ENCODE measurements around the gene LCE1C. TPM values are rescaled to one million over a fixed set of nuclear protein-coding genes. Genes with fewer than 3 reads are reported as not detected.
A peak's percentile ranks its signal among the peaks of the same experiment; 100 is the strongest.

The LCE1C gene
- not detected in 2 replicates for total RNA-seq (2014; rRNA removed; shearing (Covaris generic))

GRCh38 chr1:152806576-152806975, at the start of gene LCE1C:
Gene LCE1C, minus strand, starts transcription at chr1:152806651. Its CDS starts 1,173 bp downstream, at chr1:152805478.
- no peaks in the 10 kb centered on the region for H3K36me3 ChIP-seq (replicated peaks; ENCODE audit: control insufficient read depth, insufficient read depth, low read length)
- DNase-seq: peak; percentile 3
- H3K27me3 ChIP-seq (ENCODE audit: control insufficient read depth, insufficient read depth, low read length): no peaks in the 10 kb centered on the region; the same call in 1 of the 2 replicates
- H3K4me3 ChIP-seq (ENCODE audit: insufficient read depth, low read depth, low read length): no peak within 1 kb of the TSS

DNA sequence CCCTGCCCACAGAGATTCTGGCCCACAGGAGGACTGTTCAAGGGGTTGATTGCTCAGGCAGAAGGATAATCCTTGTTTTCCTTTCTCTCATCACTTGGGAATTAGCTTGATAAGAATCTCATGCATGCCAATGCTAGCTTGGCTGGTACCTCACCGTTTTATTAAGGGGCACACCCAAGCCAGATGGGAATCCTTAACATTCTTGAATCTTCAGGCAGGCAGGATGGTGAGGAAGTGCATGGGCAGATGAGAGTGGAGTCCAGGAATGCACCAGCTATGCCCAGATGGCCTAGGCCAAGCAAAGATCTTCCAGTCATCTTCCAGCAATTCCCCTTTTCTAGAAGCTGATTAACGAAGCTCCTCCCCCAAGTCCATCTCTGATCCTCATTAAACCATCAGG, 49.2 kb upstream of the LCE1C start:
- no peak for DNase-seq
- H3K4me3 ChIP-seq (ENCODE audit: insufficient read depth, low read depth, low read length): no peak overlapping the region
- H3K27me3 ChIP-seq (ENCODE audit: control insufficient read depth, insufficient read depth, low read length): no peaks in the 10 kb centered on the region
- H3K36me3 ChIP-seq (replicated peaks; ENCODE audit: control insufficient read depth, insufficient read depth, low read length): no peaks in the 10 kb centered on the region

DNA sequence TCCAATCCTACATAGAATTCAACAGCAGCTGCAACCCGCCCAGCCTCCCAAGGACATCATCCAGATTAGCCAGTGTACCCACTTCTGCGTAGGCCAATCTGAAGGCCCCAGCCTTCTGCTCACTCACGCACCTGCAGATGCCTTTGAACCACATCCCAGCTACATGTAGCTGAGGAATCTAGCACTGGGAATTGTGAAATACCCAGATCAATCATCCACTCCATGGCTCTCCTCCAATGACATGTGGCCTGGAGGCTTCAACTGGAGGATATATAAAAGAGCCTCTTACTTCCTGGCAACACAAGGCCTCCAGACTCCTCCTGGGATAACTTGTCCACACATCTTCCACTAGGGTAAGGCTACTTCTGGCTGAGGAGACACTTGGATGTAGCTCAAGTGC, 36.1 kb upstream of the LCE1C start, which contains the start of gene LCE6A:
Gene LCE6A, plus strand, starts transcription at position 301 of the 400 bp plus-strand sequence. CDS start 665 bp downstream, outside the sequence.
- Histone ChIP-seq H3K36me3 (replicated peaks; ENCODE audit: control insufficient read depth, insufficient read depth, low read length) (no peaks in the 10 kb centered on the region), H3K4me3 (ENCODE audit: insufficient read depth, low read depth, low read length) (no peak within 1 kb of the TSS), H3K27me3 (ENCODE audit: control insufficient read depth, insufficient read depth, low read length) (no peaks in the 10 kb centered on the region)
- no peak for DNase-seq

- Histone ChIP-seq H3K36me3 (replicated peaks; ENCODE audit: control insufficient read depth, insufficient read depth, low read length) (no peaks in the 10 kb centered on the region), H3K27me3 (ENCODE audit: control insufficient read depth, insufficient read depth, low read length) (no peaks in the 10 kb centered on the region), H3K4me3 (ENCODE audit: insufficient read depth, low read depth, low read length) (no peak overlapping the region)
- no peak for DNase-seq
Measured at GRCh38 chr1:152836870-152837269, 30.4 kb upstream of the LCE1C start.

GRCh38 chr1:152827173-152827572, 20.7 kb upstream of the LCE1C start, which contains the start of gene LCE1A:
Gene LCE1A, plus strand, starts transcription at chr1:152827473. Its CDS starts 0 bp downstream, at chr1:152827473.
- no peak for DNase-seq
- Histone ChIP-seq H3K36me3 (replicated peaks; ENCODE audit: control insufficient read depth, insufficient read depth, low read length) (no peaks in the 10 kb centered on the region), H3K27me3 (ENCODE audit: control insufficient read depth, insufficient read depth, low read length) (no peaks in the 10 kb centered on the region), H3K4me3 (ENCODE audit: insufficient read depth, low read depth, low read length) (no peak within 1 kb of the TSS)

GRCh38 chr1:152824964-152825363, 18.5 kb upstream of the LCE1C start:
- H3K4me3 ChIP-seq (ENCODE audit: insufficient read depth, low read depth, low read length): no peak overlapping the region
- no peak for DNase-seq
- H3K27me3 ChIP-seq (ENCODE audit: control insufficient read depth, insufficient read depth, low read length): no peaks in the 10 kb centered on the region
- no peaks in the 10 kb centered on the region for H3K36me3 ChIP-seq (replicated peaks; ENCODE audit: control insufficient read depth, insufficient read depth, low read length)

DNA sequence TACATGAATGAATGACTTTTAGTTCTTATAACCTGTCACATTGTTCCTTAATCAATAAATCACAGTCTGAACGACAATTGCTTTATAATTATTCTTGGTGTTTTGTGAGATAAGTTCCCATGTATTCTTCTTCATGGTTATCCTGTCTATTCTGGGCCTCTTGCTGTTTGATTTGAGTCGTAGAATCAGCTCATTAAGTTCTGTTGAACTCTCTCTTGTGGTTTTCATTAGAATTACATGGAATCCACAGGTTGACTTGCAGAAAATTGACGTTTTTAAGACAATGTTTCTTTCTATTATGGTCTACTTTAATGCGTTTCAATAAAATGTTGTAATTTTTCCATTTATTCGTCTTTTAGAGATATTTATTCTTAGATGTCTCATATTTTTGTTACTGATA, 16.8 kb upstream of the LCE1C start:
- Histone ChIP-seq H3K36me3 (replicated peaks; ENCODE audit: control insufficient read depth, insufficient read depth, low read length) (no peaks in the 10 kb centered on the region), H3K27me3 (ENCODE audit: control insufficient read depth, insufficient read depth, low read length) (no peaks in the 10 kb centered on the region), H3K4me3 (ENCODE audit: insufficient read depth, low read depth, low read length) (no peak overlapping the region)
- DNase-seq: no peak

- no peak overlapping the region for H3K4me3 ChIP-seq (ENCODE audit: insufficient read depth, low read depth, low read length)
- DNase-seq: no peak
- H3K27me3 ChIP-seq (ENCODE audit: control insufficient read depth, insufficient read depth, low read length): no peaks in the 10 kb centered on the region
- H3K36me3 ChIP-seq (replicated peaks; ENCODE audit: control insufficient read depth, insufficient read depth, low read length): no peaks in the 10 kb centered on the region
Measured at GRCh38 chr1:152817309-152817708, 10.9 kb upstream of the LCE1C start.

DNA sequence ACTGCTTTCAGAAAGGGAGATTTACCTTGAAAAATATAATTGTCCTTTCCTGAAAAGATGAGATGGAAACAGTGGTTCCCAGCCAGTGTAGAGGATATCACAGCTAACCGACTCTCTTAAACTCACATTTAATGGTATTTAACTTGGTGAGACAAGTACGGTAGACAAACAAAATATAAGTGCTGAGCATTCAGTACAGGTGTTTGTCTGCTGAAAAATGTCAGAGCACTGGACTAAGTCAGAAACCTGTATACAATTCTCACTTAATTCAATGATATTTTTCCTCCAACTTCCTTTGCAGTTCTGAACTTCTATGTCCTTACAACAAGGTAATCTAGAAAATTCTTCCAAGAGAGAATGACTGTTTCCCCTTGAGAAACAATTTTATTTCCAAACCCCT, 5.2 kb upstream of the LCE1C start, which contains the start of gene LCE1B:
Gene LCE1B, plus strand, starts transcription at position 301 of the 400 bp plus-strand sequence. CDS start 476 bp downstream, outside the sequence.
- DNase-seq: no peak
- no peak within 1 kb of the TSS for H3K4me3 ChIP-seq (ENCODE audit: insufficient read depth, low read depth, low read length)
- no peaks in the 10 kb centered on the region; the same call in 1 of the 2 replicates for H3K27me3 ChIP-seq (ENCODE audit: control insufficient read depth, insufficient read depth, low read length)
- H3K36me3 ChIP-seq (replicated peaks; ENCODE audit: control insufficient read depth, insufficient read depth, low read length): no peaks in the 10 kb centered on the region

GRCh38 chr1:152811050-152811449, 4.6 kb upstream of the LCE1C start:
- H3K4me3 ChIP-seq (ENCODE audit: insufficient read depth, low read depth, low read length): no peak overlapping the region
- DNase-seq: peak; percentile 0
- H3K36me3 ChIP-seq (replicated peaks; ENCODE audit: control insufficient read depth, insufficient read depth, low read length): no peaks in the 10 kb centered on the region
- H3K27me3 ChIP-seq (ENCODE audit: control insufficient read depth, insufficient read depth, low read length): no peaks in the 10 kb centered on the region; the same call in 1 of the 2 replicates

- Histone ChIP-seq H3K36me3 (replicated peaks; ENCODE audit: control insufficient read depth, insufficient read depth, low read length) (no peaks in the 10 kb centered on the region), H3K27me3 (ENCODE audit: control insufficient read depth, insufficient read depth, low read length) (no peaks in the 10 kb centered on the region), H3K4me3 (ENCODE audit: insufficient read depth, low read depth, low read length) (no peak overlapping the region)
- DNase-seq: peak; percentile 1
Measured at GRCh38 chr1:152801333-152801732, 5.1 kb downstream of the LCE1C start.

DNA sequence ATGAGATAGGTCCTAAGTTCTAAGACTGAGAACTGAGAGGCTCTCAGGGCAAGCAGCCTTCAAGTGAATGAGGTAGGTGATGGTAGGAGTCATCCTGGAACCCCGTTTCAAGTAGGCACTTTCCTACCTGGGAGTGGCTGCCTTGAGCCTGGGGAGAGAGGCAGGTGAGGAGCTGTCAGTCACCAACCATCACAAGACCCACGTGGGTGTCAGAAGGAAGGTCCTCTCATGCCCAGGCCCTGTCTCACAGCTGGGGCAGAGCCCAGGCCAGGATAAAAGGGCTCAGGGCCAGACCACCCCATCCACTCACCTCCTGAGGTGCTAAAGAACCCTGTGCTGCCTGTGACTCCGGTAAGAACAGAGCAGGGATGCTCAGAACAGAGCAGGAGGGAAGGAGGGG, 10.0 kb downstream of the LCE1C start, which contains the start of gene LCE1D:
Gene LCE1D, plus strand, starts transcription at position 301 of the 400 bp plus-strand sequence. CDS start 1,074 bp downstream, outside the sequence.
- Histone ChIP-seq H3K36me3 (replicated peaks; ENCODE audit: control insufficient read depth, insufficient read depth, low read length) (no peaks in the 10 kb centered on the region), H3K4me3 (ENCODE audit: insufficient read depth, low read depth, low read length) (no peak within 1 kb of the TSS), H3K27me3 (ENCODE audit: control insufficient read depth, insufficient read depth, low read length) (no peaks in the 10 kb centered on the region)
- no peak for DNase-seq

GRCh38 chr1:152795686-152796085, 10.8 kb downstream of the LCE1C start:
- Histone ChIP-seq H3K4me3 (ENCODE audit: insufficient read depth, low read depth, low read length) (no peak overlapping the region), H3K36me3 (replicated peaks; ENCODE audit: control insufficient read depth, insufficient read depth, low read length) (no peaks in the 10 kb centered on the region), H3K27me3 (ENCODE audit: control insufficient read depth, insufficient read depth, low read length) (no peaks in the 10 kb centered on the region)
- no peak for DNase-seq

GRCh38 chr1:152786077-152786476, 20.4 kb downstream of the LCE1C start, which contains the start of gene LCE1E:
Gene LCE1E, plus strand, starts transcription at chr1:152786257. Its CDS starts 1,043 bp downstream, at chr1:152787300.
- H3K36me3 ChIP-seq (replicated peaks; ENCODE audit: control insufficient read depth, insufficient read depth, low read length): no peaks in the 10 kb centered on the region
- no peaks in the 10 kb centered on the region for H3K27me3 ChIP-seq (ENCODE audit: control insufficient read depth, insufficient read depth, low read length)
- no peak within 1 kb of the TSS for H3K4me3 ChIP-seq (ENCODE audit: insufficient read depth, low read depth, low read length)
- DNase-seq: peak; percentile 1

DNA sequence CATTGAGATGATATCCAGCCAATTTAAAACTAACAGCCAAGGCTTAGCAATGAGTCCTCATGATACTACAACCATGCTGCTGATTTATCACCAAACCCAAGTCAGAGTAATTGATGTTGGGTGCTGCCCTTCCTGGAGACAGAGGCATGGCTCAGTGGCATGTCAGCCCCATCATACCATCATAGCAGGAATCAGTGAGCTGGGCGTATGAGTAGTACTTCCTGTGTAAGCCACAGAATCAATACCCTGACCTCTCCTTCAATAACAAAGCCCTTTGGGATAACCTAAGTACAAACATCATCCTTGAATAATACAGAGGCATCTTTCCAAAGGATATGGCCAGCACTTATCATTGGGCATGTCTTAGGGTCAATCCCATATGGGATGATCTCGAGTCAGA, 23.4 kb downstream of the LCE1C start:
- no peaks in the 10 kb centered on the region for H3K36me3 ChIP-seq (replicated peaks; ENCODE audit: control insufficient read depth, insufficient read depth, low read length)
- no peak overlapping the region for H3K4me3 ChIP-seq (ENCODE audit: insufficient read depth, low read depth, low read length)
- H3K27me3 ChIP-seq (ENCODE audit: control insufficient read depth, insufficient read depth, low read length): no peaks in the 10 kb centered on the region
- peak; percentile 1 for DNase-seq
